Neuronal stem cell (in vitro differentiated cells): ENCODE data around the gene NRROS.

ENCODE experiments used
- DNase-seq: peaks from one replicate; pipeline ENCODE4 v3.0.0-alpha.2; 2013; ENCODE audit warnings: low spot score
- H2AFZ ChIP-seq: one replicate; pipeline ENCODE4 v1.6.1; 2013; ENCODE audit warnings: mild to moderate bottlenecking, low read length, inconsistent platforms
- H2AK5ac ChIP-seq: 2 replicates; pipeline ENCODE4 v1.6.1; 2013; ENCODE audit warnings: low read depth, mild to moderate bottlenecking, inconsistent platforms, low read length, moderate library complexity, mixed read lengths
- H2BK120ac ChIP-seq: 2 replicates; pipeline ENCODE4 v1.6.1; 2013; ENCODE audit warnings: low read depth, mild to moderate bottlenecking, inconsistent platforms, low read length, moderate library complexity, mixed read lengths
- H2BK12ac ChIP-seq: one replicate; pipeline ENCODE4 v1.6.1; 2013; ENCODE audit warnings: low read length, inconsistent platforms
- H2BK15ac ChIP-seq: 2 replicates; pipeline ENCODE4 v1.6.1; 2013; ENCODE audit warnings: mild to moderate bottlenecking, low read length, inconsistent platforms, mixed read lengths
- H2BK5ac ChIP-seq: one replicate; pipeline ENCODE4 v1.6.1; 2013; ENCODE audit warnings: inconsistent platforms, mild to moderate bottlenecking, low read length, moderate library complexity
- H3K14ac ChIP-seq: one replicate; pipeline ENCODE4 v1.6.1; 2013; ENCODE audit warnings: low read length, inconsistent platforms
- H3K18ac ChIP-seq: 2 replicates; pipeline ENCODE4 v1.6.1; 2013; ENCODE audit warnings: low read length, inconsistent platforms
- H3K23ac ChIP-seq: 2 replicates; pipeline ENCODE4 v1.6.1; 2013; ENCODE audit warnings: low read depth, mild to moderate bottlenecking, mixed read lengths, low read length, inconsistent platforms; ENCODE audit not compliant: poor library complexity
- H3K27ac ChIP-seq: replicated peaks from 3 replicates; pipeline ENCODE4 v1.5.1; 2013; ENCODE audit warnings: low read length, inconsistent platforms
- H3K27me3 ChIP-seq, 3 experiments: 2 replicates each; pipeline ENCODE4 v1.6.1; 2013; ENCODE audit warnings: low read length in 3 of 3, mild to moderate bottlenecking in 2 of 3, inconsistent platforms in 1 of 3, low read depth in 1 of 3, mixed read lengths in 1 of 3, moderate library complexity in 1 of 3; ENCODE audit not compliant: control insufficient read depth in 3 of 3, insufficient read depth in 3 of 3
- H3K36me3 ChIP-seq, 2 donors: replicated peaks in 1 of 2; 2 replicates each; pipeline ENCODE4 v1.6.1; 2013; ENCODE audit warnings: low read length in 2 of 2; ENCODE audit not compliant: control insufficient read depth in 2 of 2, insufficient read depth in 2 of 2
- H3K4ac ChIP-seq: 2 replicates; pipeline ENCODE4 v1.6.1; 2013; ENCODE audit warnings: inconsistent platforms, mild to moderate bottlenecking, low read length, moderate library complexity
- H3K4me1 ChIP-seq, 2 donors: 1 replicate in 1 of 2; 2 replicates in 1 of 2; pipeline ENCODE4 v1.6.1; 2013; ENCODE audit warnings: low read length in 2 of 2, low read depth in 1 of 2; ENCODE audit not compliant: control insufficient read depth in 2 of 2, insufficient read depth in 1 of 2
- H3K4me2 ChIP-seq: one replicate; pipeline ENCODE4 v1.6.1; 2013; ENCODE audit warnings: mild to moderate bottlenecking, low read length, inconsistent platforms; ENCODE audit not compliant: insufficient read depth, poor library complexity, severe bottlenecking
- H3K4me3 ChIP-seq, 2 donors: 2 replicates each; pipeline ENCODE4 v1.5.1; 2013; ENCODE audit warnings: low read length in 2 of 2, mild to moderate bottlenecking in 2 of 2, inconsistent platforms in 1 of 2, moderate library complexity in 1 of 2
- H3K79me1 ChIP-seq: one replicate; pipeline ENCODE4 v1.6.1; 2013; ENCODE audit warnings: low read depth, mild to moderate bottlenecking, inconsistent platforms, low read length, moderate library complexity
- H3K9ac ChIP-seq: one replicate; pipeline ENCODE4 v1.6.1; 2013; ENCODE audit warnings: mild to moderate bottlenecking, low read depth, low read length, inconsistent platforms; ENCODE audit not compliant: poor library complexity
- H3K9me3 ChIP-seq, 2 donors: replicated peaks in 1 of 2; 2 replicates each; pipeline versions ENCODE3 to v1.6.1; 2013; ENCODE audit warnings: low read length in 2 of 2, mild to moderate bottlenecking in 2 of 2, inconsistent platforms in 1 of 2, low read depth in 1 of 2, mixed read lengths in 1 of 2, moderate library complexity in 1 of 2; ENCODE audit not compliant: control insufficient read depth in 2 of 2, insufficient read depth in 1 of 2
- H4K8ac ChIP-seq: one replicate; pipeline ENCODE4 v1.6.1; 2013; ENCODE audit warnings: low read depth, mild to moderate bottlenecking, inconsistent platforms, low read length, moderate library complexity
- H4K91ac ChIP-seq: one replicate; pipeline ENCODE4 v1.6.1; 2013; ENCODE audit warnings: low read length, low read depth, mild to moderate bottlenecking, inconsistent platforms; ENCODE audit not compliant: poor library complexity
- WGBS, 2 donors: extraction: QIAGEN DNeasy Blood & Tissue Kit; methylation state at CpG; one replicate each; pipeline ENCODE4 v1.1.7; 2013; ENCODE audit warnings: missing lambda C conversion rate in 2 of 2, mixed read lengths in 1 of 2; ENCODE audit not compliant: insufficient read length in 2 of 2, insufficient replicate concordance in 1 of 2; ENCODE audit errors: extremely low coverage in 2 of 2; 5-methylcytosine and 5-hydroxymethylcytosine counted together

The NRROS gene

GRCh38 chr3:196638861-196639482 is 522 bp upstream of the NRROS start:
- H3K27ac ChIP-seq: no peak overlapping the region
- no peak overlapping the region for H3K14ac ChIP-seq
- no peak overlapping the region for H3K4me2 ChIP-seq
- no peak overlapping the region for H3K23ac ChIP-seq
- no peak overlapping the region for H2AK5ac ChIP-seq
- peak overlapping the region; percentile 47 for H2BK12ac ChIP-seq
- no peak overlapping the region for H3K4ac ChIP-seq
- H2AFZ ChIP-seq: peak overlapping the region; percentile 87
- peaks cover 3 to 11% of the 10 kb centered on the region in 2 donors for H3K4me1 ChIP-seq
- H4K8ac ChIP-seq: no peak overlapping the region
- no CpG with 5 or more reads among the region's 19 CpGs for WGBS, 2 donors
- H3K27me3 ChIP-seq: peaks cover 0 to 12% (median 0%) of the 10 kb centered on the region in 3 experiments
- H2BK5ac ChIP-seq: peak overlapping the region; percentile 25
- peak overlapping the region; percentile 100 for H2BK15ac ChIP-seq
- no peak overlapping the region for H4K91ac ChIP-seq
- H3K9ac ChIP-seq: no peak overlapping the region
- H3K79me1 ChIP-seq: peaks cover 3% of the 10 kb centered on the region
- H3K18ac ChIP-seq: peak overlapping the region; percentile 94
- peak overlapping the region in 1 of 2 donors; percentile 17 for H3K4me3 ChIP-seq
- peaks cover 0 to 2% of the 10 kb centered on the region in 2 donors for H3K9me3 ChIP-seq
- H2BK120ac ChIP-seq: no peak overlapping the region
- no peaks in the 10 kb centered on the region for H3K36me3 ChIP-seq
- DNase-seq: no peak

DNA sequence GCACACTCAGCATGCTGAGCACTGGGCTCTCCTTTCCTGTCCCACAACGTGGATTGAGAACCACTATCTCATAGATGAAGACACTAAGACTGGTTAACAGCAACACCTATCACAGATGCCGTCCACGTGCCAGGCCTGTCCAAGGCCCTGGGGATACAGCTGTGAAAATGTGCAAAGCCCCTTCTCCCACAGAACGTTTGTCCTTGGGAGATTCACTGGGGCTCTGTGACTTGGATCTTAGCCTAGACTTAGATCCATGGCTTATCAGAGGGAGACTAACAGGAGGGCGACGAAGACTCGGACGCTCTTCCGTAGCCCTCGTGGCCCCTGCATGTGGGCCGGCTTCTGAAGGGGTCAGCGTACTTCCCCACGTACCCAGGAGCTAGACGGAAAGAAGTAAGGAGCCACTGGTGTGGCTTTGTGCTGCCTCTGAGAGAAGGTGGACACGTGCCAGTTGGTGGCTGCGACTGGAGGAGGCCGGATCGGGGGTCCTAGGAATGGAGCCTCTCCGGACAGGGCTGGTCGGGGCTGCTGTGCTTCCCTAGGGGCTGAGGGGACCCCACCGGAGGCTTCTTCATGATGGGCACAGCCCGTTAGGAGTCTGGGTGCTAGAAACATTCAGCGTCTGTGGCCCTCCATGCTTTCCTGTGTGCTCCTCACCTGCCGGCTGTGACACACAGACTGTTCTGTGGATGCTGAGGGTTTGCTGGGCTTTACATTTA is 964 bp downstream of the NRROS start:
- Histone ChIP-seq H3K14ac (peak overlapping the region; percentile 5), H4K8ac (no peak overlapping the region), H3K36me3 (no peaks in the 10 kb centered on the region), H3K4ac (no peak overlapping the region), H3K27me3 (peaks cover 0 to 12% (median 0%) of the 10 kb centered on the region in 3 experiments), H3K27ac (no peak overlapping the region), H4K91ac (no peak overlapping the region), H2AFZ (no peak overlapping the region), H3K9ac (no peak overlapping the region), H3K79me1 (peaks cover 3% of the 10 kb centered on the region), H3K4me1 (peaks cover 0 to 9% of the 10 kb centered on the region in 2 donors), H2BK12ac (no peak overlapping the region), H3K4me3 (no peak overlapping the region), H3K18ac (peak overlapping the region; percentile 29), H2BK15ac (no peak overlapping the region), H3K23ac (no peak overlapping the region), H2BK5ac (peak overlapping the region; percentile 25), H3K4me2 (no peak overlapping the region), H3K9me3 (peaks cover 0 to 2% of the 10 kb centered on the region in 2 donors), H2BK120ac (no peak overlapping the region), H2AK5ac (peak overlapping the region; percentile 44)
- no peak for DNase-seq
- no CpG with 5 or more reads among the region's 24 CpGs for WGBS, 2 donors

DNA sequence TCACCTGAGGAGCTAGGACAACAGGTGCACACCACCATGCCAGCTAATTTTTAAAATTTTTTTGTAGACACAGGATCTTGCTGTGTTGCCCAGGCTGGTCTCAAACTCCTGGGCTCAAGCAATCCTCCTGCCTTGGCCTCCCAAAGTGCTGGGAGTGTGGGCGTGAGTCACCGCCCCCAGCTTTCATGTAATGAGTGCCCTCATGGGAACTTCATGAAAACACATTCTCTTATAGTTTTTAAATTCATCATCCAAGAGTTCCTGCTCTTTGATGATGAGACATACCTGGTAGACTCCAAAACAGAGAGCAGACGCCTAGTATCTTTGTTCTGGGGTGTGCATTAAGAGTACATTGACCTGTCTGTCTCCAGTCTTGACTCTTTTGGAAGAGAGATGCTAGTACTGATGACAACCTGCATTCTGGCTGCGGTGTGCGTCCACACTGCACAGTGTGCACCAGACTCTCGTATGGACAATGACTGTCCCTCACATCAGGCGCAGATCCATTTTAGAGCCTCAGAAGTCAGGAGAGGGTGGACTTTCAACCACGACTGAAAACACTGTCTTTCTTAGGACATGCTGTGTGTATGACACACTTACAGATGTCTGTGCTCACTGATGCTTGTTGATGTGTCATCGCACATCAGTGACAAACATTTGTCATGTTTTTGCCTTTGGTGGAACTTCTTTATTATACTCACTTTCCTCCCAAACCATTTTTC is 2.0 kb downstream of the NRROS start:
- no peak overlapping the region for H2BK12ac ChIP-seq
- H4K8ac ChIP-seq: no peak overlapping the region
- H3K4me2 ChIP-seq: no peak overlapping the region
- H4K91ac ChIP-seq: no peak overlapping the region
- no peak overlapping the region for H3K4me3 ChIP-seq
- H2AK5ac ChIP-seq: no peak overlapping the region
- no peak overlapping the region for H2BK5ac ChIP-seq
- peaks cover 0 to 19% (median 0%) of the 10 kb centered on the region in 3 experiments for H3K27me3 ChIP-seq
- no peak overlapping the region for H2BK120ac ChIP-seq
- no peak overlapping the region for H3K27ac ChIP-seq
- WGBS, 2 donors: no CpG with 5 or more reads among the region's 9 CpGs
- H2AFZ ChIP-seq: no peak overlapping the region
- H3K14ac ChIP-seq: no peak overlapping the region
- no peak overlapping the region for H3K4ac ChIP-seq
- peaks cover 3% of the 10 kb centered on the region for H3K79me1 ChIP-seq
- H3K4me1 ChIP-seq: peaks cover 0 to 17% of the 10 kb centered on the region in 2 donors
- no peak overlapping the region for H3K23ac ChIP-seq
- no peak overlapping the region for H3K18ac ChIP-seq
- peak overlapping the region; percentile 59 for H2BK15ac ChIP-seq
- H3K9ac ChIP-seq: no peak overlapping the region
- no peaks in the 10 kb centered on the region for H3K36me3 ChIP-seq
- peaks cover 0 to 2% of the 10 kb centered on the region in 2 donors for H3K9me3 ChIP-seq
- no peak for DNase-seq

DNA sequence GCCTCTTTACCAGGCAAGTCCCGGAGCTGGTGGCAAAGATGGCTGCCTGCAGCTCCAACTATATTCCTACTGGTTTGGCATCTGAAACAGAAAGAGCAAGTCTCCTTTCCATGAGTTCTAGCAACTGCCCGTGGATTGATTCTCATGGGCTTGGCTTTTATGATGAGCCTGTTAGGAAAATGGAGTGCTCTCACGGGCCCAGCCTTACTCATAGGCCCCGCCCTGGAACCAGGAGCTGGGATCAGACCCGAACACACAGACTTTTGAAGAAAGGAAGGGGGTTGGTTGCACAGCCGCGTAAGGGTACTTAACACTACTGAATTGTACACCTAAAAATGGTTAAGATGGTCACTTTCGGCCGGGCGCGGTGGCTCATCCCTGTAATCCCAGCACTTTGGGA is 2.9 kb downstream of the NRROS start:
- Histone ChIP-seq H2AFZ (peak overlapping the region; percentile 47), H3K27me3 (peaks cover 0 to 19% (median 0%) of the 10 kb centered on the region in 3 experiments), H3K9me3 (peaks cover 0 to 2% of the 10 kb centered on the region in 2 donors), H3K36me3 (no peaks in the 10 kb centered on the region), H3K4me3 (no peak overlapping the region), H3K27ac (no peak overlapping the region), H2BK5ac (no peak overlapping the region), H3K4me2 (no peak overlapping the region), H3K23ac (no peak overlapping the region), H2AK5ac (no peak overlapping the region), H2BK15ac (no peak overlapping the region), H4K8ac (no peak overlapping the region), H3K9ac (no peak overlapping the region), H2BK12ac (no peak overlapping the region), H4K91ac (no peak overlapping the region), H3K79me1 (peaks cover 3% of the 10 kb centered on the region), H3K14ac (no peak overlapping the region), H3K4ac (no peak overlapping the region), H2BK120ac (no peak overlapping the region), H3K4me1 (peaks cover 0 to 17% of the 10 kb centered on the region in 2 donors), H3K18ac (no peak overlapping the region)
- no CpG with 5 or more reads among the region's 11 CpGs for WGBS, 2 donors
- no peak for DNase-seq
